Stimulated activated CD4-positive, alpha-beta T cell treated with anti-CD3 and anti-CD28 coated beads, Interleukin-15, amount 100 ng/mL, for 24 hours (primary cell): ENCODE measurements around the gene RYR2.
"Not testable (repeated sequence)": the region's sequence is repeated elsewhere in the genome, so short reads cannot be mapped to it uniquely, and the experiment has no call there.

ENCODE experiments used
- DNase-seq: peaks from one replicate; pipeline ENCODE4 v3.0.0-alpha.2; 2020

RYR2 gene

DNA sequence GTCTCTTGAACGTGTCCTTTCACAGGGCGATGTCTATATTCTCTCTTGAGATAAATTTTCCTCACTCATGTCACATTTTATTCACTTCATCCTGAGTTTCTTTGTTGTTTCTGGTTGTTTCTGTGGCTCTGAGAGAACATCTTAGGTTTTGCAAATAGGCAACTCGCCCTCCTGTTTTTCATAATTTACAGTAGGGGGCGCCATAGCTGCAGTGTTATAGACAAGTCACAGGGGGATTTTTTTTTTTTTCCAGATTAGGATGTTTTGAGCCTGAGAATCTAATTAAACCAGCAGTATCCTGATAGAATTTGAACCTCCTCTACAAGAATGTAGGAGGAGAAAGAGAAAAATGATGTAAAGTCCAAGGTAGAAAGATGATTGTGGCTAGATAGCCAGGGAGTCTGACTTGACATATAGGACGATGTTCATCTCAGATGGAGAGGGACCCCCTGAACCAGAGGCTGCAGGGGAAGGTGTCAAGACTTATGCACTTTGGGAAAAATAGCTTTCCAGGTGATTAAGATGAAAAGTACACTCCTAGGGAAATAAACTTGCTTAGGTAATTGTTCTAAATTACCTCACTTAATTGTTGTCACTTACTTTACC lies 772.4 kb downstream of the RYR2 start:
- no peak for DNase-seq

GRCh38 chr1:237817277-237817676 lies 775.3 kb downstream of the RYR2 start:
- no peak for DNase-seq

GRCh38 chr1:237820634-237821033 lies 778.6 kb downstream of the RYR2 start:
- not testable (repeated sequence) for DNase-seq

GRCh38 chr1:237832858-237833257 lies 790.9 kb downstream of the RYR2 start:
- DNase-seq, result no peak

DNA sequence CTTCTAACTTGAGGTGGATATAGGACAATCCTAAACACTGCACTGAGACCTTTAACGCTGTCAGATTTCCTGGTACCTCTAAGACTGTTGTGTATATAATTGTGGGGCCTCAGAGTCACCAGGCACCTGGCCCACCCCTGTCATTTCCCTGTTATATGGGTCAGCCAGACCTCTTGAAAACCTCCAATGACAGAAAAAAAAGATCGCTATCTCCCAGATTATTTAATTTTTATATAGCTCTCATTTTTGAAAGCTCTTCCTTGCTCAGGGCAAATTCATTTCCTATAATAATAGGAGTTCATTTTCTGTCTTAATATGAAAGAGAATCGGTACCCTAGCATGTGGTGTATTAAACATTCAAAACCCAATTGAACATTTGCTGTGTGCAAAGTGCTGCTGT lies 792.1 kb downstream of the RYR2 start:
- no peak for DNase-seq

- DNase-seq, result no peak
Measured at GRCh38 chr1:237834461-237834860, 792.5 kb downstream of the RYR2 start.

DNA sequence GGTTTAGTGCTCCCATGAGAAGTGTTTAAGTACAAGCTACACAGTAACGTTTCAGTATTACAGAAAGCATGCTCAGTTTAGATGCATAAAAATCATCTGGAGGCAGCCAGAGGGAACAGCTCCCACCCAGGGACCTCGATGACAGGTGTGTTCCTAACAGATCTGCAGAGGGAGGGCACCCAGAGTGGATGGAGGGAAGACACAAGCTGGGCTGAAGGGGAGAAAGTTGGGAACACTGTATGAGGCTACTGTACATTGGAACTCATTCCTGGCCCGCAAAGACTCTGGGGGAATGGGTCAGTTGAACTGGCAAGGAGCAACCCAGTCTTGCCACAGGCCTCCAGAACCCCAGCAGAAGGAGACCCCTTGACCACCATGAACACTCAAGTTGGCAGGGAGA lies 796.3 kb downstream of the RYR2 start:
- DNase-seq, result no peak

DNA sequence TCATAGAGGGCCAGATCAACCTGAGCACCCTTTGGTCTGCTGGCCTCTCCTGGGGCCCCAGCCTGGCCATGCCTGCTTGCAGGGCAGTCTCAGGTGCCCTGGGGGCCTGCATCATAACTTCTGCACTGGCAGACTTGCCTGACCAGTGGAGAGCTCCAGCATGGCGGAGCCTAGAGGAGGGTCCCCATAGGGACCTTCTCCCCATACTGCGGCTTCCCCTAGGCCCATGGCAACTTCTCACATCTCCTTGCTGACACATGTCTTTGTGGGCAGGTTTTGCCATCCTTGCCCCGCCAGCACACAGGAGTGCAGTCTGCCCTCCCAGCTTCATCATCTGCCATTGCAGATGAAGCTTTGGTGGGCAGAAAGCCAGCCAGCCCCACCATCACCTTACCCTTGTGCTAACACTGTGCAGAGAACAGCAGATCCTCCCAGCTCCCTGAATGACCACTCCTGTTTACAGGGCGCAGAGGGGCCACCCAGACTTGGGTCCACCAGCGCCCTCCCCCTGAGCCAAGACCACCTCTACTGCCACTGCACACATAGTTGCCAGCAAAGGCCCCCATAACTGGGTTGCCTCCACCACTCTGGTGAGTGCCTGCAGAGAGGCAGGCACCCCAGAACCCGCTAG lies 797.0 kb downstream of the RYR2 start:
- DNase-seq, result no peak

DNA sequence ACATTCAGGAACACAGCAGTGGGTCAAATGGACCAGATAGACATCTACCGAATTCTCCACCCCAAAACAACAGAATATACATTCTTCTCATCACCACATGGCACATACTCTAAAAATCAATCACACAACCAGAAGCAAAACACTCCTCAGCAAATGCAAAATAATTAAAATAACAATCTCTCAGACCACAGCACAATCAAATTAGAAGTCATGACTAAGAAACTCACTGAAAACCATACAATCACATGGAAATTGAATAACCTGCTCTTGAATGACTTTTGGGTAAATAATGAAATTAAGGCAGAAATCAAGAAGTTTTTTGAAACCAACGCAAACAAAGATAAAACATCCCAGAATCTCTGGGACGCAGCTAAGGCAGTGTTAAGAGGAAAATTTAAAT lies 799.5 kb downstream of the RYR2 start:
- DNase-seq, result no peak

- not testable (repeated sequence) for DNase-seq
Measured at GRCh38 chr1:237843516-237843915, 801.5 kb downstream of the RYR2 start.

- DNase-seq, result peak; percentile 47
Measured at GRCh38 chr1:237851210-237851845, 809.3 kb downstream of the RYR2 start.

DNA sequence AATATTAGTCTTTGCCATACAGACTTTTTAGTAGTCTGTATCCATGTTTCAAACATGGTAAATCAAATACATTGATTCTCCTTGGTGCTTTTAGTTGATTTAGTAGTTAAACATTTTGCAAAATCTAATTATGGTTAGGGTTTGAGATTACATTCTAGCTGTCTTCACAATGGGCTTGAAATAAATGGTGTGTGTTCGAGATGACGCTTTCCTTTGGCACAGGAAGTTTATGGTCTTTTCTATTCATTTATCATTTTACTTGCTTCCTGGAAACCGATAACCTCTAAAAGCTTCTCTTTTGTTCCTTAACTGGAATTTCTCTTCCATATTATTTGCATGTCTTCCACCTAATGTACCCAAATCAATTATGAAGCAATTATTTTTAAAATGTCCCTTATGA lies 810.4 kb downstream of the RYR2 start:
- no peak for DNase-seq

DNA sequence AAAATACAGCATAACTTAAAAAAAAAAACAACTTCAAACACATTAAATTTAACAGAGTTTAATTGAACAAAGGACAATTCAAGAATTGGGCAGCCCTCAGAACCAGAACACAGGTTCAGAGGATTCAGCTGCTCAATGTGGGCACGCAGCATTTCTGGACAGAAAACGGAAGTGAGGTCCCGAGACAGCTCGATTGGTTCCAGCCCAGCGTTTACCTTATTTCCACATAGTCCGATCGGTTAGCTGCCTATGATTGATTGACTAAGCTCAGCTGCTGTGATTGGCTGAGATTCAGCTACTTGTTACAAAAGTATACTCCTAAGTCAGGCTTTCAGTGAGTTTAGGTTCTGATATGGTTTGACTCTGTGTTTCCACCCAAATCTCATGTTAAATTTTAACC lies 815.5 kb downstream of the RYR2 start:
- no peak for DNase-seq

DNA sequence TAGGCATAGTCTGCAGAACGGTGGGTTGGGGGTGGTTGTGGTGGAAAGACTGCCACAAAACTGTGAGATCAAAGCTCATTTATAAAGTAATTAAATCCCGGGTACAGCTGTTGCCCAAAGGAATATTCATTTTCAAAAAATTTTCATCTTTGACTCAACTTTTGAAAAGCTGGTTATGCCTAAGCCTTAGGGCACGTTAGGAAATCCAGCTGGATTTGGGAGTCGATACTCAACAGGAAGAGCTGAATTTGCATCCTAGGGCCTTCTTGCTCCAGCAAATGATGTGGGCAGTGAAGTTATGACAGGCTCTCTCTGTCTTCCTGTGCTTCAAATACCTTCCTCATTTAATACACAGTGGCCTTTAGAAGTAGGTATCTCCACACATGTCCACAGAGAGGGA lies 817.0 kb downstream of the RYR2 start:
- DNase-seq, result no peak

DNA sequence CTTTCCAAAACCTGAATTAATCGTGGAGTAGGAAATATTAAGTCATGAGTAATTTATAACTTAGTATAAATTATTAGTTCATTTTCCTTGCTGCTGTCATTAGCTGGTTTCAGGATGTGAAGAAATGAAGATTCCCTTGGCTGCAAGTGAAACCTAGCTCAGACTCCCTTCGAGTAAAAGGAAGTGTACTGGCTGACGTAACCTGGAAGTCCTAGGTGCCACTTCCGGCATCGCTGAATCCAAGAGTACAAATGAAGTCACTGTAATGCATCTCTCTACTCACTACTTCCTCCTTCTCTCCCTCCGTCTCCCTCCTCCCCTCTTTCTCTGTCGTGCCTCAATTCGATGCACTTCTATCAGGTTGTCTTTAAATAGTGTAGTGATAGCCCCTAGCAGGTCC lies 820.0 kb downstream of the RYR2 start:
- no peak for DNase-seq

- no peak for DNase-seq
Measured at GRCh38 chr1:237863234-237863633, 821.2 kb downstream of the RYR2 start.

GRCh38 chr1:237864338-237865244 lies 822.6 kb downstream of the RYR2 start:
- DNase-seq, result peak; percentile 22

GRCh38 chr1:237867380-237867888 lies 825.5 kb downstream of the RYR2 start:
- no peak for DNase-seq

- DNase-seq, result no peak
Measured at GRCh38 chr1:237868817-237869600, 827.0 kb downstream of the RYR2 start.

DNA sequence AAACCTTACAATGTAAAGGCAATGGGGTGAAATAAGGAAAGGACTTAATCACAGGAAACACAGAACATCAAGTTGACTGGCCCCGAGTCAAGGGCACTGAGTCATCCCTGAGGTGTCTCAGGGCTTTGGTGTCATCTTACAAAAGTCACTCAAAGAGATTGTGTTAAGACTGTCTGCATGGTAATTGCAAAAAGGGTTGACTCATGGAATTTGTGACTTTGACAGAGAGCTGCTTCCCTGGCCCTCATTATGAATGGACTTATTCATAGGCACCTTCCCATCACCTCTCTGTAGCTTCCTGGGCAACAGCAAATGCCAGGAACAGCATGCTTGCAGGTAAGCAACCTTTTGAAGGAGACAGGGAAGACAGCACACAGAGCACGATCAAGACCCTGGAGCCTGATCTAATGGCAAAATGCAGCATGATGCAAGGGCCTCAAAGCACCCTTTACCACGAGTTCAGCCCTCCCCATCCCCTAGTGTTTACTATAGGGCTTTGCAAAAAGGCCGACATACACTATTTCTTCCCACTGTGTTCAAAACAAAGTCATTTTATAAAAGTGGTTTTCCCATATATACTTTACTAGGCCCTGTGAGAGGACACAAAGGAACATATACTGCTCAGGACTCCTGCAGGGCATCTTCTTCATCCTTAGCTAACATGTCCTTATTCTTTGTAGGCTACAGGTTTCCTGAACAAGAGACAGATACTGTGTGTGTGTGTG lies 831.7 kb downstream of the RYR2 start:
- no peak for DNase-seq

GRCh38 chr1:237875291-237875690 lies 833.3 kb downstream of the RYR2 start:
- no peak for DNase-seq

DNA sequence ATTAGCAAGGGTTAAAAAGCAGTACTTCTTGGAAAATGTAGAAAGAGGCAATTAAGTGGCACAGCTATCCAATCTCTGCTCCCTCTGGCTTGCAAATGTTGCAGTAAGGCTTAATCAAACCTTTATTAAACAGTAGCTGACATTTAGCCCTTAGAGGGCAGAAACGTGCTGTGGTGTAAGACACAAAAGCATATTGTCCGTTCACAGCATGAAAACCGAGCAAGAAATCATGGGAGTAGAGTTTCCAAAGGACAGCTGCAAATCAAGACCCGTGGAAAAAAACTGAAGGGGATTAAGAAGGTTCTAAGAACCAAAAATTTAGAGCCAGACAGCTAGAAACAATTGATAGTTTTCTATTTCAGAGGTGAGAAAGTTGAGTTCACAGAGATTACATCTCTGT lies 835.6 kb downstream of the RYR2 start:
- DNase-seq, result no peak
